Measurements from ENCODE around the gene TRPC4AP.

Gene TRPC4AP

GRCh38 chr20:35117629-35118028 is 25.0 kb upstream of the TRPC4AP start:
- no peak for ATAC-seq

GRCh38 chr20:35117196-35117595 is 24.6 kb upstream of the TRPC4AP start:
- ATAC-seq = no peak
- TF ChIP-seq POU6F1 (CRISPR knock-in tag; IDR thresholded peaks at IDR 0.05; ENCODE audit: borderline replicate concordance, low read depth) (no peak), ARNTL (CRISPR knock-in tag; IDR thresholded peaks at IDR 0.05; ENCODE audit: borderline replicate concordance, low read depth) (no peak), ZNF70 (CRISPR knock-in tag; IDR thresholded peaks at IDR 0.05) (no peak), BACH2 (CRISPR knock-in tag; IDR thresholded peaks at IDR 0.05; ENCODE audit: borderline replicate concordance) (no peak), ISL1 (CRISPR knock-in tag; IDR thresholded peaks at IDR 0.05) (no peak), ESRRG (CRISPR knock-in tag; IDR thresholded peaks at IDR 0.05) (no peak), CREB5 (CRISPR knock-in tag; IDR thresholded peaks at IDR 0.05; ENCODE audit: low read depth) (no peak), OSR1 (CRISPR knock-in tag; IDR thresholded peaks at IDR 0.05) (no peak), ZFP3 (CRISPR knock-in tag; IDR thresholded peaks at IDR 0.05) (no peak), ZC3H10 (CRISPR knock-in tag; IDR thresholded peaks at IDR 0.05) (no peak), PPARA (CRISPR knock-in tag; IDR thresholded peaks at IDR 0.05; ENCODE audit: borderline replicate concordance) (no peak), PATZ1 (CRISPR knock-in tag; IDR thresholded peaks at IDR 0.05; ENCODE audit: borderline replicate concordance) (no peak), CSRNP3 (CRISPR knock-in tag; IDR thresholded peaks at IDR 0.05) (no peak), TSHZ2 (CRISPR knock-in tag; IDR thresholded peaks at IDR 0.05) (no peak), ZNF8 (CRISPR knock-in tag; IDR thresholded peaks at IDR 0.05) (no peak), TCF4 (CRISPR knock-in tag; IDR thresholded peaks at IDR 0.05; ENCODE audit: borderline replicate concordance) (no peak), CSDC2 (CRISPR knock-in tag; IDR thresholded peaks at IDR 0.05) (no peak), GLIS3 (CRISPR knock-in tag; IDR thresholded peaks at IDR 0.05) (no peak), TOX (CRISPR knock-in tag; IDR thresholded peaks at IDR 0.05; ENCODE audit: borderline replicate concordance) (no peak), RARB (CRISPR knock-in tag; IDR thresholded peaks at IDR 0.05) (no peak)

More at GRCh38 chr20:35117629-35118028, 25.0 kb upstream of the TRPC4AP start:
- no peak for TF ChIP-seq ZFP30 (CRISPR knock-in tag; IDR thresholded peaks at IDR 0.05)
- TF ChIP-seq BACH2 (CRISPR knock-in tag; IDR thresholded peaks at IDR 0.05; ENCODE audit: borderline replicate concordance) = no peak
- TF ChIP-seq TCF4 (CRISPR knock-in tag; IDR thresholded peaks at IDR 0.05; ENCODE audit: borderline replicate concordance) = no peak
- no peak for TF ChIP-seq GLIS3 (CRISPR knock-in tag; IDR thresholded peaks at IDR 0.05)

- no peak for ATAC-seq
- TF ChIP-seq TOX (CRISPR knock-in tag; IDR thresholded peaks at IDR 0.05; ENCODE audit: borderline replicate concordance) = no peak
- no peak for TF ChIP-seq OSR1 (CRISPR knock-in tag; IDR thresholded peaks at IDR 0.05)
- TF ChIP-seq PATZ1 (CRISPR knock-in tag; IDR thresholded peaks at IDR 0.05; ENCODE audit: borderline replicate concordance) = no peak
- TF ChIP-seq PPARA (CRISPR knock-in tag; IDR thresholded peaks at IDR 0.05; ENCODE audit: borderline replicate concordance) = no peak
- TF ChIP-seq ZNF565 (CRISPR knock-in tag; conservative IDR thresholded peaks at IDR 0.05; ENCODE audit: low read depth) = no peak
- no peak for TF ChIP-seq ZFP30 (CRISPR knock-in tag; IDR thresholded peaks at IDR 0.05)
- no peak for TF ChIP-seq TCF4 (CRISPR knock-in tag; IDR thresholded peaks at IDR 0.05; ENCODE audit: borderline replicate concordance)
These were observed 23.7 kb upstream of the TRPC4AP start for GRCh38 chr20:35116258-35116657.
